ENCODE results near the gene RHOXF2.
"Not testable (repeated sequence)": the region's sequence is repeated elsewhere in the genome, so short reads cannot be mapped to it uniquely, and the experiment has no call there.

RHOXF2 gene, protein sequence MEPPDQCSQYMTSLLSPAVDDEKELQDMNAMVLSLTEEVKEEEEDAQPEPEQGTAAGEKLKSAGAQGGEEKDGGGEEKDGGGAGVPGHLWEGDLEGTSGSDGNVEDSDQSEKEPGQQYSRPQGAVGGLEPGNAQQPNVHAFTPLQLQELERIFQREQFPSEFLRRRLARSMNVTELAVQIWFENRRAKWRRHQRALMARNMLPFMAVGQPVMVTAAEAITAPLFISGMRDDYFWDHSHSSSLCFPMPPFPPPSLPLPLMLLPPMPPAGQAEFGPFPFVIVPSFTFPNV

DNA sequence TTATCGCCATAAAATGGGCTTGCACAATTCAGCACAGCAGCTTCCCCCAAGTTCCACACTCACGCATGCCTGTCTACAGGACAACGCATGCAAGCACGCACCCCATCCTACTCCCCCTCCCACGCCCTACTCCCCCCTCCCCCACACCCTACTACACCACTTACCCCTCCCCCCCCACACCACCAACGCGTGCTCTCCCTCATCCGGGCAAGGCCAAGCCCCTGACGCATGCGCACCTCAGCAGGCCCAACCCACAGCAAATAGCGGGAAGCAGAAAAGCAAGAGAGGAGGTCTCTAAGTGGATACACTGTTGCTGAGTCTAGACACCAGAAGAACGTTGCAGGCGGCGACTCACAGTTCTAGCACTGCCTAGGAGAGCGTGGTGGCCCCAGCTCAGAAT lies at the start of gene RHOXF2:
RHOXF2 (plus strand) TSS at position 301 of the 400 bp plus-strand sequence. CDS start 138 bp downstream, outside the sequence.
- not testable (repeated sequence) for DNase-seq

DNA sequence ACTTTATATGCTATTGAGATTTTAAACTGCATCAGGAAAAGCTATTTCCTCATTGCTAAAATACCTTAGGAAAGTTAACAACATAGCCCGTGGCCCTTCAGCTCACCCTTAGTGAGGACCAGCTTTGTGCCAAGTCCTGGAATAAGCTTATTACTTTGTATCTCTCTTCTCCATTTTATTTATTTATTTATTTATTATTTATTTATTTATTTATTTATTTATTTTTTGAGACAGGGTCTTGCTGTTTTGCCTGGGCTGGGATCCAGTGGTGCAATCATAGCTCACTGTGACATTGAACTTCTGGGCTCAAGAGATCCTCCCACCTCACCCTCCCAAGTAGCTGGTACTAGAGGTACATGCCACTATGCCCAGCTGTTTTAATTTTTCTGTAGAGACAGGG lies 49.0 kb upstream of the RHOXF2 start:
- DNase-seq = no peak

DNA sequence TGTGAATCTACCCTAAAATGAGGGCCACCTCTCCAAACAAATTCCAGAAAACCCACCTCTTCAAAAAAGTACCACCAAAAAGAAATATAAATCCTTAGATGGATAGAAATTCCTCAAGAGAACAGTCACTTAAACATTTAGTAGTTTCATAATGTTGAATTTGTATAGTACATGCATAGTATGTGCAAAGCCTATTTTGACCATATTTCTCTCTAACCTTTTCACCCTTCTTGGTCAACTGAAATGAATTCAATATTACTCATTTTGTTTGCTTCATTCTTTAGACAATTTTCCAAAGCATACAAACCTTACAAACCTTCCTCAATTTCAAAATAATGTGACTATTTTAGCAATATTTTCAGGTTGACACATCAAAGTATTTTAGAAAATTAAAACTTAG lies 46.8 kb upstream of the RHOXF2 start:
- DNase-seq = no peak

DNA sequence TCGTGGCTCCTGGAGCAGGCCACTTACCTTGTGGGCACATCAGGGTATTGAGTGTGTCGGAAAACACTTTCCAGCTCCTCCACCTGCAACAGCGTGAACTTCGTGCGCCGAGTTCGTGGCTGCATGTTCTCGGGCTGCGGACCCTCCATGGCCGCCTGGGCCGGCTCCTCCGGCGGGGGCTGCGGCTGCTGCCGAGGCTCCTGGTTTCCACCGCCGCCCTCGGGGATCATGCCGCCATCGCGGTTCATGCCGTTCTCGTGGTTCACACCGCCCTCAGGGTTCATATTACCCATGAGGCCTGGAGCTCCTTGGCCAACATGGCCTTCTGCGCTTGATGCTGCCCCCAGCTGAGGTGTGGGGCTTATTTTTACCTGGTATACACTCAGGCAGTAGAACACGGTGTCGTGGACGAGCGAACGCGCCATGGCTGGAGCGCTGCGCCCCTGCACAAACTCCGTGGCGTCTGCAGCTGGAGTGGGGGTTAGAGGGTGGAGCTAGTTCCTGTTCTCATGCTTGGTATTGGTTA lies 42.9 kb upstream of the RHOXF2 start, which contains the start of gene RHOXF1:
RHOXF1 (minus strand) TSS at position 476 of the 526 bp plus-strand sequence; CDS start at position 425, 51 bp downstream.
- no peak for DNase-seq

DNA sequence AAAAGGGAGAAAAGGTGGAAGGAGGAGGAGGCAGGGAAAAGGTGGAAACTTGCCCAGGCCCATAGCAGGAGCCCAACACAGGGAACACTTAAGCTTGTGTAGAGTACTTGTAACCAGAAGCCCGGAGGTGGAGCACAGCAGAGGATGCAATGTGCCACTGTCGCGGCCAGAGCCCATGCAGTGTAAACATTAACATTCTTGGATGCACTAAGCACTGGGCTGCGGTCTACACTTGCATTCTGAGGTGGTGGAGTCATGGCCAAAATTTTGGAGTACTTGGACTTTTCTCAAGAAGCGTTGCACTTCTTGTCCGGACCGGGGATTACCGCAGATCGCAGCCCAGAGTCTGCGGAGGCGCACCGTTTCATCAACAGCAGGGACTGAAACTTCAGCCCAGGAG lies 38.2 kb upstream of the RHOXF2 start:
- DNase-seq = no peak

DNA sequence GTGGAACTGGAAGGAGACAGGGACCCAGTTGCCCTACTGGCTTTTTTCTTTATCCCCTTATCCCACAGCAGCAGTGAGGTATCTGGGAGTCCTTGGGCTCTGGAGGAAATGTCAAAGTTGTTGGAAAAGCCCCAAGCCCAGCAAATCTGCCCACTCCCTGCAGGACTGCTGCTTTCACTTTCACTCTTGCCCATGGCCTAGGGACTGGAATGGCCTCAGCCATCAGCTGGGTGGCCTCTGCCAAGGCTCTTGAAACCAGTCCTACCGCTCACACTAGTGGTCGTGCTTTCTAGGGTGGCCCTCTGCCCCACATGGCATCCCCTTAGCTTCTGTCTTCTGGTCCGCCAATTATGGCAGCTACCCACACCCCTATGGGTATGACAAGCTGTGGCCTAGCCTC lies 33.0 kb upstream of the RHOXF2 start:
- no peak for DNase-seq

DNA sequence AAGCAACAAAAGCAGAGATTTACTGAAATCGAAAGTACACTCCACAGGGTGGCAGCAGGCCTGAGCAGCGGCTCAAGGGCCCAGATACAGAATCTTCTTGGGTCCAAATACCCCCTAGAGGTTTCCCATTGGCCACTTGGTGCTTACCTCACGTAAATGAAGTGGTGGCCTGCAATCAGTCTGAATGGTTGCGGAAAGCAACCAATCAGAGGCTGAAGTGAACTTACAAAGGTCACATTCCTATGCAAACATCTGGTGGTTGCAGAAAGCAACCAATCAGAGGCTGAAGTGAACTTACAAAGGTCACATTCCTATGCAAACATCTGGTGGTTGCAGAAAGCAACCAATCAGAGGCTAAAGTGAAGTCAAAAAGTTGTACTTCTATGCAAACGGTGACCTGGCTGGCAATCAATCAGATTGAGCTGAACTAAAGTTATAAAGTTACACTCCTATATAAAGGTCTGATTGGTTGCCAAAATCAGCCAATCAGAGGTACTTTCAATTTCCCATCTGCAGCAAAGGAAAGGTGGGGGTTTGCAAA lies 30.0 kb upstream of the RHOXF2 start:
- DNase-seq = not testable (repeated sequence)

DNA sequence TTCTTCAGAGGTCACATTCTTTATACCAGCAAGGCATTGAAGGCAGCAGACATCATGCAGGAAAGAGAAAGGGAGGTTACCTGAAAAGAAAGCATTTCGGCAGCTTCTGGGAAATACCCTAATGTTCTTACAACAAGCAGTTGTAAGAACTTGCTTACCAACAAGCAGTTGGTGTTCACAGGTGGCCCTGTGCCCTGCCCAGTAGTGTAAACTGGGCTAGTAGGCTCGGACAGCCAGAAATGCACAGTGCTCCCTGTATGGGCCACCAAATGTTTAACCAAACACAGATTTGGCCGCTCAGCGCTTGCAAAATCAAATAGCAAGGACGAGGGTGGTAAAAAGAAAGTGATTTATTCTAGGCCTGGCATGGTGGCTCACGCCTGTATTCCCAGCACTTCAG lies 22.3 kb upstream of the RHOXF2 start:
- no peak for DNase-seq

DNA sequence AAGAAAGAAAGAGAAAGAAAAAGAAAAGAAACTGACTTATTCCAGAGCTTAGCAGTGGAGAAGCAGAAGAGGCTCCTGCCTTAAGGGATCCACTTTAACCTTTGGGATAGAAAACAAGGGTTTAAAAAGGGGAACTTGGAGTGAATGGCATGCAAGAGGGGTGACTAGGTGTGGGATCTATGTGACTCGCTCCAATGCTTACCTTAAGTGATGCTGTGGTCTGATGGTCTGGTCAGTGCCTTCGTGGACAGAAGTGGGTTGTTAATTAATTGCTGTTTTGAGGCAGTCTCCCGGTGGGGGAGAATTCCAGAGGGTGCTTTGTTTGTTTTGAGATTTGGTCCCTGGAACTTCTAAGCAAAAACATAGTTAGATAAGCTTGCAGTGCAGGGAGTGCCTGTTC lies 21.6 kb upstream of the RHOXF2 start:
- DNase-seq = no peak

DNA sequence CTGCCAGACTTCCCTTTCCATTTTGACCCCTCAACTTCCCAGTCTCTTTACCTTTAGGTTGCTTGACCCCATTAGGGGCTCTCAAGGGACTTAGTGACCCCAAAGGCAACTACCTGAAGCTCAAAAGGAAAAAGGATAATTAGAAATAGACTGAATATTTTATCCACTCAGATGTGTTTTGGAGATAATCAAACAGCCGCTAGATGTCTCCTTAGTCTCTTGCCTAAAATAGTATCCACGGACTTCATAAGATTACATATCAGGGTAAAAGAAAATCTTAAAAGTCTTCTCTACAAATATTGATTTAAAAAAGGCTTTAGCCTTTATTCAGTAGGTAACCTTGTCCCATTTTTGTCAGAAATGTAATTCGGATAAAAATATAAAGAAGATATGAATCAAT lies 21.0 kb upstream of the RHOXF2 start:
- no peak for DNase-seq

DNA sequence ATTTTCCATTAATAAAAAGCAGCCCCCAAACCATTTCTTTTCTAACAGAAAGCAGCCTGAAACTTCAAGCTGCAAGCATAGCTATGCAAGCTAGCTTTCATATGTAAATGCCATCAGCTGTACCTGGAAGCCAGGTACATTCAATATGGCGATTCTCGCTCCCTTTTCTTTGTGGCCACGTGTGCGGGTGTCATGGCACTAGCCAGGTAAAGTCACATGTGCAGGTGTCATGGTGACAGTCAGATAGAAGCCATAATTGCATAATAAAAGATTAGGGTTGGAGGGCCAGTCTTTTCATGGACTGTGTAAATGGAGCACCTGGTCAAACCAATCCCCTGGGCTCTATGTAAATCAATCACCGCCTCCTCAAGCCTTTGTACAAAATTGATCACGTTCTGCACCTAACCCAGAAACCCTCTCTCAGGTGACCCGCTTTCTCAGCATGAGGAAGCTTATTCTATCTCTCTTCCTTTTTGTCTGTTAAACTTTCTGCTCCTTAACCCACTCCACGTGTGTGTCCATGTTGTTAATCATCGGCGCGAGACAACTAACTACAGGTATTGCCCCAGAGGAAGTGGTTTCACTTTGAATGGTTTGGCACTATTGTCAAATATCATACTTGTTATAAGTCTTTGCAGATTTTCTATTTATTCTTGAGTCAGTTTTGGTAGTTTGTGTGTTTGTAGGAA lies 18.0 kb upstream of the RHOXF2 start:
- DNase-seq = no peak

DNA sequence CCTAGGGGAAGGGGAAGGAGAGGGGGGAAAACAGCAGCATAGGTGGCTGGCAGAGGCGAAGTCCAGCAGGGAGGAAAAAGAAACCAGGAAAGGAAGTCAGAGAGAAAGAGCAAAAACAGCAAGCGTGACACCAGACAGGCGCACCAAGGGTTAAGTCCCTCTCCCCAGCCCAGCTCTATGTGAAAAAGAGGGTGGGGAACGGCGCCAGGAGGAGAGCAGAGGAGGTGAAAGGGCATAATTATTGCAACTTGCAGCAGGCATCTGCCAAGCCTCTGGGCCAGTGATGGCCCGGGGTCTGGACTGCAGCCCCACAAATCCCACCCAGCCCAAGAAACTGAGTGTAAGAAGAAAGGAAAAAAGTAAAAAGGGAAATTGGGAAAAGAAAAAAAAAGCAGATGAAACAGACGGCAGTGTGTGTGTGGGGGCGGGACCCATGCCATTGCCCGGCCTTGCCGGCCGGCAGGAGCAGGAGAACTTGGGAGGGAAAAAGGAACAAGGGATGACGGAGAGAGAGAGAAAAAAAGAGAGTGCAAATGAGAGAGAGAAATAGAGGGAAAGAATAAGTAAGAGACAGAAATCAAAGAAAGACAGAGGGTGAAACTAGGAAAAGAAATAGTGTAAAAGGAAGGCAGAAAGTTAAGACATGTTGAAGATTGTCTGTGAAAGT lies 14.1 kb upstream of the RHOXF2 start:
- DNase-seq = no peak

DNA sequence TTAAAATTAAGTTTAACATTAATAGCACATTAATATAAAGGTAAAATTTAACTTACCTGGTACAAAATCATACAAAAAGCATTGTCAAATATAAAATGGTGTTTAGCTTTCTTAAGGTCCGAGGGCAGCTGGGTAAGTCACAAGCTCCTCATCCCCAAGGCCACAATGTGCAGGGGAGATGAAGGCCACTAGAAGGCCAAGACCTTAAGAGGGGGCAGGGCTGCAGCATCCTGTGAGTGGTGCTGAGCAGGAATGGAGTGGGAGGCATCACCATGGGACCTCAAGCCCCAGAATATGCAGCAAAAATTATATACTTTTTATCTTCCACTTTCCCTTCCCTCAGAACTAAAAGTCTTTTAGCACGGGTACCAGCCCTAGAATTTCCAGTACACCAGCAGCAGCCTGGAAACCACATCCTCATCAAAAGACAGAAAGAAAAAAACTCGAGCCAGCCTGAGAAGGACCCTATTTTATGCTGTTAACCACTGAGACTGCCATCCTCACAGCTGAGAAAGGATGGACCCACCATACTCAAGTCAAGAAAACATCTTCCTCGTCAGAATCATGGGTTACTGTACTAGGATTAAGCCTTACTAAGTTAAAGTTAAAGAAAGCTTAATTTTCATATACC lies 13.0 kb upstream of the RHOXF2 start:
- DNase-seq = no peak

DNA sequence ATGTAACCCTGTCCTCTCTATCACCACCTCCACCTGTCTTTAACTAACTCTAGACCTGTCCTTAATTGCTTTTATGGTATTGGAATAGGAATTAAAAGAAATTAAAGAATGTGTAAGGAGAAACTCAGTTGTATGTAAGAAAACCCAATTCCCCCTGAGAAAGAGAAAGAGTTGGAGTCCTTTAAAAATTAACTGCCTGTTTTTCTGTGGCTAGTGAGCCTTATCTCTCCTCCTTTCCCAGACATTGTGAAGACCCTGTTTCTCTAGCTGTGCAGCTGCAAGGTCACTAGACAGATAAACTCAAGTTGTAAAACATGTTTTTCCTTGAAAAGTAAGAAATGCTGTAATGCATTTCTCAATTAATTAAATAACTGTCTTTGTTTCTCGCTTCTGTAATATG lies 12.1 kb upstream of the RHOXF2 start:
- not testable (repeated sequence) for DNase-seq

DNA sequence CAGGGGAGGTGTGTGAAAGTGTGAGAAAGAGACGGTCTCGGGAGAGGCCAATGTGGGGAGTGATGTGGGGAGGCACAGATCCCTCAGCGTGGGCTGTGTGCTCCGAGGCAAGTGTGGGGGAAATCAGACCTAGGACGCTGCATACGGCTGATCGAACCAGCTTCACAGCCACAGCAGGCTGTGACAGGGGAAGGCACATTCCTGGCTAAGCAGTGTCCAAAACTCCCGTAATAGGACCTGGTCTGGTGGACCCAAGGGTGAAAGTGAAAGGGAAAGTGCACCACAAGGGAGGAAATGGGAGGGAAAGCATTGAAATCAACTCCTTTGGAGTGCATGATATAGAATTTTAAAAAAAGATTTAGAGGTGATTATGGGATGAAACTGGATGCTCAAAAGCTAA lies 10.9 kb upstream of the RHOXF2 start:
- no peak for DNase-seq

DNA sequence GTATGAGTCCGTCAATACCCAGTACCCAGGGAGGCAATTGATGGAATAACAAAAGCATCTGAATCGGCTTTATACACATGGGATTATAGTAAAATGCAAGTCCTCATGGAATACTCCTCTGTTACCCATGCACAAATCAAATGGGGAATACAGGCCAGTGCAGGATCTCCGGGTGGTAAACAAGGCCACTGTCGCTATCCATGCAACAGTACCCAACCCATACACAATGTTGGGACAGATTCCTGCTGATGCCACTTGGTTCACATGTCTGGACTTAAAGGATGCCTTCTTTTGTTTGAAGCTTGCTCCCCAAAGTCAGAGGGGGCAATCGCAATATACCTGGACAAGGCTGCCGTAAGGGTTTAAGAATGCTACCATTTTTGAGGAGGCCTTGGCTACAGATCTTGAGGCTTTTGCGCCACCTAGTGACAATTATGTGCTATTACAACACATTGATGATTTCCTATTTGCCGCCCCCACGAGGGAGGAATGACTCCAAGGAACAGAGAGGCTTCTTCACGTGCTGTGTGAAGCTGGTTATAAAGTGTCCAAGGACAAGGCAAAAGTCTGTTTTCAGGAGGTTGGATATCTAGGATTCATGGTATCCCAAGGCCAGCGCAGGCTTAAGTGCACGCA lies 8.2 kb upstream of the RHOXF2 start:
- not testable (repeated sequence) for DNase-seq

DNA sequence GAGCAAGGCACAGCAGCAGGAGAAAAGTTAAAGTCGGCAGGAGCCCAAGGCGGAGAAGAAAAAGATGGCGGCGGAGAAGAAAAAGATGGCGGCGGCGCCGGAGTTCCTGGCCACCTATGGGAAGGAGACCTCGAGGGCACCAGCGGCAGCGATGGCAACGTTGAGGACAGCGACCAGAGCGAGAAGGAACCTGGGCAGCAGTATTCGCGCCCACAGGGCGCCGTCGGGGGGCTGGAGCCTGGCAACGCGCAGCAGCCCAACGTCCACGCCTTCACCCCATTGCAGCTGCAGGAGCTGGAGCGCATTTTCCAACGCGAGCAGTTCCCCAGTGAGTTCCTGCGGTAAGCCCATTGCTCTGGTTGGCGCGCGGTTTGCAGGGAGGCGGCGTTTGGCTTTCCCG lies 673 bp downstream of the RHOXF2 start:
- DNase-seq = not testable (repeated sequence)

DNA sequence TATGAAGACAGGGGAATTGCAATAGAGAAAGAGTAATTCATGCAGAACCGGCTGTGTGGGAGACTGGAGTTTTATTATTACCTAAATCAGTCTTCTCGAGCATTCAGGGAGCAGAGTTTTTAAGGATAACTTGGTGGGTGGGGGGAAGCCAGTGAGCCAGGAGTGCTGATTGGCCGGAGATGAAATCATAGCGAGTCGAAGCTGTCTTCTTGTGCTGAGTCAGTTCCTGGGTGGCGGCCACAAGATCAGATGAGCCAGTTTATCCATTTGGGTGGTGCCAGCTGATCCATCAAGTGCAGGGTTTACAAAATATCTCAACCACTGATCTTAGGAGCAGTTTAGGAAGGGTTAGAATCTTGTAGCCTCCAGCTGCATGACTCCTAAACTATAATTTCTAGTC lies 34.8 kb downstream of the RHOXF2 start:
- not testable (repeated sequence) for DNase-seq

DNA sequence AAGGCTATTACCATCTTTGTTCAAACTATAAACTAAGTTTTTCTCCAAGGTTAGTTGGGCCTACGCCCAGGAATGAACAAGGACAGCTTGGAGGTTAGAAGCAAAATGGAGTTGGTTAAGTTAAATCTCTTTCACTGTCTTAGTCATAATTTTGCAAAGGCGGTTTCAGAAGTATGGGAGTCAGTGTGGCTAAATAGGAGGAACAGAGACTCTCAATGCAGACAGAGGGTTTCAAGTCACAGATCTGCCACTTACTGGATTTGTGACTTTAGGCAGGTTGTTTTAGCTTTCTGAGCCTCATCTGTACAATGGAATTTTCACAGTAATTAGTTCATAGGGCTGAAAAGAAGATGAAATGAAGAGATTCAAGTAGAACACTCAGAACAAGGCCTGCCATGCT lies 35.3 kb downstream of the RHOXF2 start:
- not testable (repeated sequence) for DNase-seq

DNA sequence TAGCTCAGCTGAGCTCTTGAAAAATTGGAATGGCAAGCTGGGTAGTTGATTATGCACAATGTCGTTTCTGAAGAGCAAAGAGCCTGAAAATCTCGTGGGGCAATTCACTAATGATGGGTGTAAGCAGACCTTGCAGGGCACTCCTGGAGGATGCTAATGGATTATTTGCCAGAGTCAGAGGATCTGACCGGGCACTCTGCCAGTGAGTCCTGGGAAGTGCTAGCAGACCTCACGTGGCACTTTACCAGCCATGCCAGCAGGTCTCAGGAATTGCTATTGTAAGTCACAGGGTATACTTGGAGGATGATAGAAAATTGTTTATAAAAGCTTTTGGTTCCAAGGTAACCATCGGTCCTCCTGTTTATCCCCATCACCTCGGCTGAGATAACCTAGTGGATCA lies 37.4 kb downstream of the RHOXF2 start:
- not testable (repeated sequence) for DNase-seq

DNA sequence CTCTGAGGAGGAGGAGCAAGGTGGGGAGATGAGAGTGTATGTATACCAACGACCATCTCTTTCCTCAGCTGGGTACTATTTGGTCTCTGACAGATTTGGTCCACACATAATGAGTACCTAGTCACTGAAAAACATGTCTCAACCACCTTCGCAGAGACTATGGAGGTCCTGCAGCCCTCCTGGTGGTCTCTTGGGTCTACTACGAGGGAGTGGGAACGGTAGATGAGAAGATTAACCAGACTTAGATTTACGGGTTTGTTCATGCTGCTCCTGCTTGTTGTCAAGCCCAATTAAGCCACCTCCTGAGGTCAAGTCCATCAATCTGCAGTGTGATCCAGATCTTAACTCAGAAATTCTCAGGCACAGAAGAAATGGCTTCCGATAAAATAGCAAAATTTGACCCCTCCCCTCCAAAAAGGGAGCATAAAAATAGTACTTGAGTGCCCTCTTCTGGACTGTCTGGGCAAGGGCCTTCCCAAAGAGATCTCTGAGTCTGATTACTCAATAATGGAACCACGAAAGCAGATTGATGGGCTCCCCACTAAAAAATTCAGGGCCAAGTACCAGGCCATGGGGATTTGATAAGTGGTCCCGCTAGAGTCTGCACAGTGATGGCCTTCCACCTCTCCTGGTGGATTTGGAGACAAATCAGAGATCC lies 38.3 kb downstream of the RHOXF2 start:
- DNase-seq = not testable (repeated sequence)

DNA sequence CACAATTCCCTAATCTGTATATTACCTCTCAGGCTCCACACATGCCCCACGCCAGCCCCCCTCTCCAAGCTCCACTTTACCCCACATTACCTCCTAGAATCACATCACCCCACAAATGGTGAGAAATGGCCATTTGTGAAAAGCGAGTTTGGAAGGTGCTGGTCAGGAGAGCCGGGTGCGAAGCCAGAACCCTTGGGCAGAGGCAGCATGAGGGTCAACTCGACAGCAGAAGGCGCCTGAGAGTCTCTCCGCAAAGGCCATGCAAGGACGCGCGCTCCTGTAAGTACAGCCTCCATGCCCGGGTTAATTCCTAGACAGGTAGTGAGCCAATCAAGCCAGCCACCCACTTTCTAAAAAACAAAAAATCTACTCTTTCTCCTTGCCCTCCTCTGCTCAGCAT lies 42.4 kb downstream of the RHOXF2 start:
- no peak for DNase-seq

All from activated effector memory CD4-positive, alpha-beta T cell treated with anti-CD3 and anti-CD28 coated beads, Interleukin-2, amount 50 U/mL, for 16 hours (primary cell).